Measurements from ENCODE around the gene ADGRL1. TPM values are rescaled to one million over a fixed set of nuclear protein-coding genes. Genes with fewer than 3 reads are reported as not detected.
"Not testable (repeated sequence)": the region's sequence is repeated elsewhere in the genome, so short reads cannot be mapped to it uniquely, and the experiment has no call there.

Gene ADGRL1
- total RNA-seq, 4 donors from 2014 or later: 20.8 to 55.1 (median 32.6) TPM

- Histone ChIP-seq H3K27ac (replicated peaks in 1 of 4) (no peak overlapping the region), H3K36me3 (peaks cover 0 to 15% (median 6%) of the 10 kb centered on the region in 4 donors), H3K4me3 (no peak overlapping the region), H3K9me3 (no peaks in the 10 kb centered on the region), H3K4me1 (peaks cover 0 to 7% (median 0%) of the 10 kb centered on the region in 4 donors), H3K27me3 (no peaks in the 10 kb centered on the region)
- TF ChIP-seq, protein P1, sequence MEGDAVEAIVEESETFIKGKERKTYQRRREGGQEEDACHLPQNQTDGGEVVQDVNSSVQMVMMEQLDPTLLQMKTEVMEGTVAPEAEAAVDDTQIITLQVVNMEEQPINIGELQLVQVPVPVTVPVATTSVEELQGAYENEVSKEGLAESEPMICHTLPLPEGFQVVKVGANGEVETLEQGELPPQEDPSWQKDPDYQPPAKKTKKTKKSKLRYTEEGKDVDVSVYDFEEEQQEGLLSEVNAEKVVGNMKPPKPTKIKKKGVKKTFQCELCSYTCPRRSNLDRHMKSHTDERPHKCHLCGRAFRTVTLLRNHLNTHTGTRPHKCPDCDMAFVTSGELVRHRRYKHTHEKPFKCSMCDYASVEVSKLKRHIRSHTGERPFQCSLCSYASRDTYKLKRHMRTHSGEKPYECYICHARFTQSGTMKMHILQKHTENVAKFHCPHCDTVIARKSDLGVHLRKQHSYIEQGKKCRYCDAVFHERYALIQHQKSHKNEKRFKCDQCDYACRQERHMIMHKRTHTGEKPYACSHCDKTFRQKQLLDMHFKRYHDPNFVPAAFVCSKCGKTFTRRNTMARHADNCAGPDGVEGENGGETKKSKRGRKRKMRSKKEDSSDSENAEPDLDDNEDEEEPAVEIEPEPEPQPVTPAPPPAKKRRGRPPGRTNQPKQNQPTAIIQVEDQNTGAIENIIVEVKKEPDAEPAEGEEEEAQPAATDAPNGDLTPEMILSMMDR (IDR thresholded peaks at IDR 0.05): no peak
- no peak for TF ChIP-seq POLR2AphosphoS5 (IDR thresholded peaks at IDR 0.05)
- no peak for TF ChIP-seq POLR2A (IDR thresholded peaks at IDR 0.05; ENCODE audit: low read depth)
- TF ChIP-seq EP300 (IDR thresholded peaks at IDR 0.05): no peak
- DNase-seq (ENCODE audit: extremely low spot score): no peak
- WGBS: 97% methylated on average over 5 of the region's 14 CpGs
- intact Hi-C loops (cut with DNase I): no loop called here
These were observed 22.1 kb downstream of the ADGRL1 start for GRCh38 chr19:14183741-14184350.

DNA sequence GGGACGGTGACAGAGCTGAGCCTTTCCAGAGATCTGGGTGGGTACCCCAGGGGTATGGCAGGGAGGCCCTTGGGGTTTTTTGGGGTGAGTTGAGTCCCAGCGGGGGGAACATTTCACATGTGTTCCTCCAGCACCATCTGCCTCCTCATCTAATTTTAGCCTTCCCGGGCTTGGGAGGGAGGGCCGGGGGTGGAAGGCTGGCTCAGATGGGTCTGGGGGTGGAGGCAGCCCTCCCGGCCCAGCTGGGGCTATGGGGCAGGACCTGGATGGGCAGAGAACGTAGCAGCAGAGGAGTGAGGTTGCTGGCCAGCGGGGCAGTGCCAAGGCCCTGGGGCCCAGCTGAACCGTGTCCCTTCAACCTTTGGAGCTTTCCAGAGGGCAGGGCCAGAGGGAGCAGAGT, 23.5 kb downstream of the ADGRL1 start:
- Histone ChIP-seq H3K36me3 (peaks cover 0 to 25% (median 8%) of the 10 kb centered on the region in 4 donors), H3K27ac (replicated peaks in 1 of 4) (no peak overlapping the region), H3K9me3 (no peaks in the 10 kb centered on the region), H3K4me3 (no peak overlapping the region), H3K27me3 (no peaks in the 10 kb centered on the region), H3K4me1 (peaks cover 0 to 7% (median 0%) of the 10 kb centered on the region in 4 donors)
- intact Hi-C loops (cut with DNase I): no loop called here
- WGBS: 76% methylated on average over 5 of the region's 8 CpGs
- DNase-seq (ENCODE audit: extremely low spot score): no peak
- TF ChIP-seq, protein P1 (IDR thresholded peaks at IDR 0.05): no peak
- no peak for TF ChIP-seq POLR2AphosphoS5 (IDR thresholded peaks at IDR 0.05)
- TF ChIP-seq EP300 (IDR thresholded peaks at IDR 0.05): no peak
- no peak for TF ChIP-seq POLR2A (IDR thresholded peaks at IDR 0.05; ENCODE audit: low read depth)

DNA sequence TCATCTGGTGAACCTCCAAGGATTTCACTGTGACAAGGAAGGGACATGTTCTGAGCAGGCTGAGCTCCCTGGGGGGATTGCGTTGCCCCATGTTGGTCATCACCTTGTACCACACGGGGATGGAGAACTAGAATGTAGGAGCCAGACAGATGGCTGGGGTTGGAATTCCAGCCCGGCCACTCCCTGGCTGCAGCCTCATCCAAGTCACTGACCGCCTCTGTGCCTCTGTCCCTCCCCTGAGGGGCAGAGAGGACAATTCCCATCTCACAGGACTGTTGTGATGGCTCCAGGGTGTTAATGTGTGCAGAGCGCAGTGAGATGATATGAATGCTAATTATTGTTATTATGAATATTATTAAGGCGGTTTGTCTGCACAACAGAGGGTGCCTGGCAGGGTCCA, 24.1 kb downstream of the ADGRL1 start:
- peaks cover 0 to 7% (median 0%) of the 10 kb centered on the region in 4 donors for H3K4me1 ChIP-seq
- H3K27me3 ChIP-seq: no peaks in the 10 kb centered on the region
- H3K9me3 ChIP-seq: no peaks in the 10 kb centered on the region
- no peak overlapping the region for H3K4me3 ChIP-seq
- 74% methylated on average over 5 of the region's 6 CpGs for WGBS
- DNase-seq (ENCODE audit: extremely low spot score): no peak
- intact Hi-C loops (cut with DNase I): no loop called here
- TF ChIP-seq POLR2AphosphoS5 (IDR thresholded peaks at IDR 0.05): no peak
- no peak for TF ChIP-seq EP300 (IDR thresholded peaks at IDR 0.05)
- no peak for TF ChIP-seq POLR2A (IDR thresholded peaks at IDR 0.05; ENCODE audit: low read depth)
- TF ChIP-seq, protein P1 (IDR thresholded peaks at IDR 0.05): no peak
- H3K36me3 ChIP-seq: peaks cover 0 to 31% (median 14%) of the 10 kb centered on the region in 4 donors
- no peak overlapping the region for H3K27ac ChIP-seq (replicated peaks in 1 of 4)

- WGBS: 83% methylated on average over 12 of the region's 12 CpGs
- H3K4me1 ChIP-seq; intact Hi-C loops (cut with DNase I); DNase-seq (ENCODE audit: extremely low spot score); H3K27ac ChIP-seq (replicated peaks in 1 of 4); H3K27me3 ChIP-seq; H3K4me3 ChIP-seq; H3K9me3 ChIP-seq: not testable (repeated sequence)
- H3K36me3 ChIP-seq: peaks cover 5 to 38% (median 21%) of the 10 kb centered on the region in 4 donors
These were observed 24.8 kb downstream of the ADGRL1 start for GRCh38 chr19:14181199-14181598.

DNA sequence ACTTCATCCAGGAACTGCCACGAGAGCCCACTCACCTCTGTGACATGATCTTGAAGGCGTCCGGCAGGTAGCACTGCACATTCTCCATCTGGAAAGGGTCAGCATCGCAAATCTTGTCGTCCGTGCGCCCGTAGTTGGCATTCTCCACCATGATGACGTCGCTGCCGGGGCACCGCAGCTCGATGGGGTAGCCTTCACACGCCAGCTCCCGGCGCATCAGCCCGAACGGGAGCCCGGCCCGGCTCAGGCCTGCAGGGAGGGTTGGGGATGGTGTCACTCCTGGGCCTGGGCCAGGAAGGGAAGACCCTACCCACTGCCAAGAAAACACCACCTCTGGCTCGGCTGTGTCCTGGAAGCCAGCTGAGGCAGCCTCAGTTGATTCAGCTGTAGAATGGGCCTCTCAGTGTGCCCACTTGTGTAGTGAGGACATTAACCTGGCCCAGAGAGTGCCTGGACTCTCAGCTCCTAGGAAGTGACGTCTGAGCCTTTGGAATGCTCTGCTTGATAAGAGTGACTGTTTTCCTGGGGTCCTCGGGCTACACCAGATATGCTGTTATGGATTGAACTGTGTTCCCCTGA, 28.4 kb downstream of the ADGRL1 start:
- Histone ChIP-seq H3K36me3 (peaks cover 18 to 69% (median 45%) of the 10 kb centered on the region in 4 donors), H3K4me1 (no peaks in the 10 kb centered on the region), H3K27me3 (no peaks in the 10 kb centered on the region), H3K4me3 (no peak overlapping the region), H3K27ac (replicated peaks in 1 of 4) (no peak overlapping the region), H3K9me3 (no peaks in the 10 kb centered on the region)
- TF ChIP-seq POLR2AphosphoS5 (IDR thresholded peaks at IDR 0.05) (no peak), POLR2A (IDR thresholded peaks at IDR 0.05; ENCODE audit: low read depth) (no peak), EP300 (IDR thresholded peaks at IDR 0.05) (no peak)
- TF ChIP-seq, protein P1 (IDR thresholded peaks at IDR 0.05): no peak
- intact Hi-C loops (cut with DNase I): no loop called here
- DNase-seq (ENCODE audit: extremely low spot score): no peak
- 96% methylated on average over 5 of the region's 23 CpGs for WGBS

All from esophagus muscularis mucosa (tissue), 4 donors.